Colonic mucosa (tissue), 4 donors: ENCODE results near the gene ARHGAP15. TPM values are rescaled to one million over a fixed set of nuclear protein-coding genes. Genes with fewer than 3 reads are reported as not detected.

ENCODE experiments used
- DNase-seq: peaks from one replicate; pipeline ENCODE4 v3.0.0-alpha.2; 2020
- H3K27ac ChIP-seq: fragments of 200-600 bp; one replicate; pipeline ENCODE4 v1.8.0; 2021
- H3K27me3 ChIP-seq: fragments of 200-600 bp; one replicate; pipeline ENCODE4 v1.8.0; 2021
- H3K36me3 ChIP-seq: fragments of 200-600 bp; one replicate; pipeline ENCODE4 v1.8.0; 2021
- H3K4me1 ChIP-seq: fragments of 200-600 bp; one replicate; pipeline ENCODE4 v1.8.0; 2021; ENCODE audit warnings: mild to moderate bottlenecking
- H3K4me3 ChIP-seq: fragments of 200-600 bp; one replicate; pipeline ENCODE4 v1.8.0; 2021
- H3K9ac ChIP-seq, 2 donors: one replicate each; pipeline ENCODE4 v1.7.0; 2013; ENCODE audit warnings: control low read depth in 2 of 2, low read depth in 2 of 2, low read length in 2 of 2
- H3K9me3 ChIP-seq: fragments of 200-600 bp; one replicate; pipeline ENCODE4 v1.8.0; 2021
- intact Hi-C: fragments of 100-400 bp; cut with DNase I; formaldehyde crosslinking; loops from one replicate; pipeline ENCODE4 v1.14.1; 2022
- total RNA-seq, 2 donors: library from RNA; stranded (reverse); fragmentation: NEBNext Ultra II Directional in 1 of 2; extraction: Animal tissue kit (Norgen Biotek cat#: 25700) in 1 of 2; gene quantifications; one replicate each; pipeline ENCODE4 v1.2.1, GENCODE V29; 2021
- TF ChIP-seq, protein P1 (sequence below): fragments of 200-600 bp; IDR thresholded peaks from one replicate; pipeline ENCODE4 v1.8.0; 2022; ENCODE audit warnings: antibody characterized with exemption, mild to moderate bottlenecking
- donor health status: healthy.
- donor health status: DM: no; HTN: no; CAD: no.
- donor health status: DM: no; HTN: no; CAD: no.

ARHGAP15 gene
- total RNA-seq, 2 donors from 2014 or later = 1.6 to 3.7 TPM

DNA sequence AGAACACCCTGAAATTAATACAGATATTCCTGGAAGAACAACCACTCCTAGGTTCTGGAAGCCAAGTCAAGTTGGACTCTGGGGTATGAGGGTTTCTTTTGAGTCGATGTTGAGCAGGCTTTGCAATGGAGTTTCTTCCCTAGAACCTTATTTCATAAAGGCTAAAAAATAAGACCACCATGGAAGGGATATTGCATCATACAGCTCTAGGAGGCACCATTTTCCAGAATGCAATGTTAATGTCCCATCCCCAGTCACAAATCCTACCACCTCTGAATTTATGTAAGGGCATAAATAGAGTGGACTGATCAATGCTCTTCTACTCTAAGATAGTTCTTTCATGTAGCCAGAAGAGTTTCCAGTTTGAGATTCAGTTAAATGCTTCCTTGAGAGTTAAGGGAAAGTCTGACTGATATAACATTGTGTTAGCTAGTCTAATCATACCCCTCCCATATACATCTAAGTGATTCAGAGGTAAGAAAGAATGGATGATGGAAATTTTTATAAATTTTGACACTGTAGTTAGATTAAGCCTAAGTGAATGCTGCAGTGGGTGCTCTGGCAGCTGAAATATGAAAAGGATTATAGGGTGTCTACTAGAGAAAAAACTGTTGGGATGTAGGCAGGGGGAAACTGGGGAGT, 22.0 kb downstream of the ARHGAP15 start:
- H3K9me3 ChIP-seq = no peaks in the 10 kb centered on the region
- TF ChIP-seq, protein P1, sequence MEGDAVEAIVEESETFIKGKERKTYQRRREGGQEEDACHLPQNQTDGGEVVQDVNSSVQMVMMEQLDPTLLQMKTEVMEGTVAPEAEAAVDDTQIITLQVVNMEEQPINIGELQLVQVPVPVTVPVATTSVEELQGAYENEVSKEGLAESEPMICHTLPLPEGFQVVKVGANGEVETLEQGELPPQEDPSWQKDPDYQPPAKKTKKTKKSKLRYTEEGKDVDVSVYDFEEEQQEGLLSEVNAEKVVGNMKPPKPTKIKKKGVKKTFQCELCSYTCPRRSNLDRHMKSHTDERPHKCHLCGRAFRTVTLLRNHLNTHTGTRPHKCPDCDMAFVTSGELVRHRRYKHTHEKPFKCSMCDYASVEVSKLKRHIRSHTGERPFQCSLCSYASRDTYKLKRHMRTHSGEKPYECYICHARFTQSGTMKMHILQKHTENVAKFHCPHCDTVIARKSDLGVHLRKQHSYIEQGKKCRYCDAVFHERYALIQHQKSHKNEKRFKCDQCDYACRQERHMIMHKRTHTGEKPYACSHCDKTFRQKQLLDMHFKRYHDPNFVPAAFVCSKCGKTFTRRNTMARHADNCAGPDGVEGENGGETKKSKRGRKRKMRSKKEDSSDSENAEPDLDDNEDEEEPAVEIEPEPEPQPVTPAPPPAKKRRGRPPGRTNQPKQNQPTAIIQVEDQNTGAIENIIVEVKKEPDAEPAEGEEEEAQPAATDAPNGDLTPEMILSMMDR = no peak

DNA sequence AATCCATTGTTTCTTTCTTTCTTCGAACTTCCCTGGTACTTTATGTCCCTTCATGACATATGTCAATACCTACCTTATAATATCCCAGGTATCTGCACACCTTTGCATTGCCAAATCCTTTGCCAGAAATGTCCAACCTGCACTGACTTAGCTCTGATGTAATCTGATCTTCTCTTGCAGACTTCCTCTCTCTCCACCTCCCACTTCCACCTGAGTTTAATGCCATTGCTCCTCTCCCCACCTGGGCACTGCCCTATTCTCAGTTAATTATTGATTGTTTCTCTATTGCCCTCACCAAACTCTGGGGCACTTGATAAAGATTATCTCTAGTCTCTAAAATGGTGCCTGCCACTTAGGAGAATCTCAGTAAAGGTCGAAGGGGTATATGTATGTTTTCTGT, 23.0 kb downstream of the ARHGAP15 start:
- no peak overlapping the region for H3K9ac ChIP-seq
- H3K9me3 ChIP-seq = no peaks in the 10 kb centered on the region
- intact Hi-C loops = no loop called here
- H3K4me1 ChIP-seq = no peaks in the 10 kb centered on the region
- H3K4me3 ChIP-seq = no peak overlapping the region
- H3K27me3 ChIP-seq = no peaks in the 10 kb centered on the region
- TF ChIP-seq, protein P1 = no peak
- no peak for DNase-seq
- no peak overlapping the region for H3K27ac ChIP-seq
- no peaks in the 10 kb centered on the region for H3K36me3 ChIP-seq

More for the DNA sequence above, 22.0 kb downstream of the ARHGAP15 start:
- no peak for DNase-seq
- H3K9ac ChIP-seq = no peak overlapping the region
- H3K27me3 ChIP-seq = no peaks in the 10 kb centered on the region
- intact Hi-C loops = no loop called here
- no peak overlapping the region for H3K27ac ChIP-seq
- H3K4me3 ChIP-seq = no peak overlapping the region
- H3K4me1 ChIP-seq = no peaks in the 10 kb centered on the region
- H3K36me3 ChIP-seq = no peaks in the 10 kb centered on the region

DNA sequence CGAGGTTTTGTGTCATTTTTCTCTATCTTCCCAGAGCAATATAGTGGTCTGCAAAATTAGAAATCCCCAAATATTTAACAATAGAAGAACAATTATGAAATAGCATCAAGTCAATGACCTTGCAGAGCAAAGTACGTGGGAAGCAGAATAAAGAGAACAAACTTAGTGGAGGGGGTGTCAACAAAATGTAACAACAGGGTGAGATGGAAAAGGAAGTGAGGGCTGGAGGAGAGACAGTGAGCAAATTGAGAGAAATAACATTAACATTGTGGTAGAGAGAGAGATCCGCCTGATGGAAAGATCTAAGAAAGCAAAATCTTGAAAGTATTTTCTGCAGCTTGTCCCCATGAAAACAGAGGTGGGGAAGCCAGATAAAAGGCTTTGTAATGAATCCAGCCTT, 23.4 kb downstream of the ARHGAP15 start:
- Histone ChIP-seq H3K9ac (no peak overlapping the region), H3K27ac (no peak overlapping the region), H3K27me3 (no peaks in the 10 kb centered on the region), H3K4me3 (no peak overlapping the region), H3K4me1 (no peaks in the 10 kb centered on the region), H3K36me3 (no peaks in the 10 kb centered on the region), H3K9me3 (no peaks in the 10 kb centered on the region)
- no peak for DNase-seq
- TF ChIP-seq, protein P1 = no peak
- intact Hi-C loops = no loop called here

DNA sequence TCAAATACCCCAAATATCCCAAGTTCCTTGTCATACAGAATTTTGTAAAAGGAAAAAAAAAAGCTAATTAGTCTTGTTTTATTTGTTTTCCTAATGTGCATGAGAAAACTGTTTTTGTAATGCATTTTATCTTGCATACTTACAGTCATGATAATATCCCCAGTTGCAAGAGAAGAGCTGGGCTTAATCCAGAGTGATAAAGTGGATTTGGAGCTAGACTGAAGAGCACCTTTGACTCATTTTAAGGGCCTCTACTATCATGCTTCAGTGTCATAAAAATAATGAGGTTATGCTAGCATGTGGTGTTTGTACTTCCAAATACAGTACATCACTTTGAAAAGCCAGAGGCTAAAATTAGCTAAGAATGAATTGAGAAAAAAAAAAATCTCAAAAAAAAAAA, 26.4 kb downstream of the ARHGAP15 start:
- intact Hi-C loops = no loop called here
- Histone ChIP-seq H3K36me3 (no peaks in the 10 kb centered on the region), H3K27ac (no peak overlapping the region), H3K27me3 (no peaks in the 10 kb centered on the region), H3K4me3 (no peak overlapping the region), H3K9me3 (no peaks in the 10 kb centered on the region), H3K9ac (no peak overlapping the region), H3K4me1 (no peaks in the 10 kb centered on the region)
- TF ChIP-seq, protein P1 = no peak
- DNase-seq = no peak

DNA sequence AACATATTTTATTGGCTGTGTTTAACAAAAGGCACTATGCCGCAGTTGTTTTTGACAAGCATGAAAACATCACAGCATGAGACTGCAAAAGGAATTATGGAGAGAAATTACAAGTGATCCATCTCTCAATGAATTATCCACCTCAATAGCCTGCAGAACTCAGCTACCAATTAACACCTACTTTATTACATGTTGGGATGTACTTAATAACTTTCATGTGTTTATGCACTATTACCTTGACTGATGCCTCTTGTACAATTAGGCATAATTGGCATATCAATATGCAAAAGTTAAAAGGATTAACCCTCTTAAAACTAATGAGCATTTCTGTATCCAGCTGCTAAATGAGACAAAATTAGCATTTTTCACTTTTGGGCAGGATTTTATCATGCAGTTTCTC, 27.8 kb downstream of the ARHGAP15 start:
- Histone ChIP-seq H3K27me3 (no peaks in the 10 kb centered on the region), H3K9ac (no peak overlapping the region), H3K27ac (no peak overlapping the region), H3K4me1 (no peaks in the 10 kb centered on the region), H3K36me3 (no peaks in the 10 kb centered on the region), H3K4me3 (no peak overlapping the region), H3K9me3 (no peaks in the 10 kb centered on the region)
- TF ChIP-seq, protein P1 = no peak
- DNase-seq = no peak
- intact Hi-C loops = no loop called here
